NCI-H82 treated with DMSO at 0.1 percent for 48 hours (cell line): ENCODE results near the gene PLXNA4.

Experiments
- DNase-seq: peaks from one replicate; lab custom pipeline; 2025; ENCODE audit not compliant: unreplicated experiment; lab: John Stamatoyannopoulos, UW

PLXNA4 gene

DNA sequence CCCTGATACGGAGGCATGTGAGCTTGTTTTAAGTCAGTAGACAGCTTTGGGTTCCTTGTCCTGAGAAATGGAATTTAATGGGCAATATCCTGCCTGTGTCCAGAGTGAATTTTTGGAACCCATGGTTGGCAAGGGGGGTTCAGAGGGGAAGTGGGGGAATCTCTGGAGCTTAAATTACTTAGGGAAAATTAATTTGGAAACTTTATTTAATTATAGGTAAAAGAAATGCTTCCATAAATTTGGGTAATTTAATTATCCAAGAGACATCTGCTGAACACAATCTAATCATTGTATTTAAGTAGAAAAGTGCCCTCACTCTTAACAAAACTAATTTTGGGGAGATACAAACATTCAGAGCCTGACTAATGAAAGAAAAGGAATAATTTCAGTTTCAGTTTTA lies 99.7 kb downstream of the PLXNA4 start:
- DNase-seq: no peak

DNA sequence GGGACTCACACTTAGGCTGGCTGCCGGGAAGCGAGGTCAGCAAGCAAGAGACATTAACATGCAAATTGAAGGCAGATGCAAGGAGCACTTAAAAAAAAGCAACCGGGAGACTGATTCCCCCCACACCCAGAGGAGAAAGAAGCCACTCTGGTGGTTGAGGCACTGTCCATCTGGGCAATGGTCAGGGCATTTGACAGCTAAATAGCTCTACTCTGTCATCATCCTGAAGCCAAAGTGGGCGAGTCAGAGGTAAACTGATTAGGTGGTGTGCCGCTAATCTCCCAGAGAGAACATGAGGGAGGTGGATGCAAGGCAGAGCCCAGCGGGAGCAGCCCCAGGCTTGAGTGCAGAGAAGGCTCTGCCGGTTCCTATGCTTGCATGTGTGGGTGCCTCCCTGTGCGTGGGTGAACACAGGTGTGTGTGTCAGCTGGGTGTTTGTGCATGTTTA lies 100.6 kb downstream of the PLXNA4 start:
- peak; percentile 94 for DNase-seq

DNA sequence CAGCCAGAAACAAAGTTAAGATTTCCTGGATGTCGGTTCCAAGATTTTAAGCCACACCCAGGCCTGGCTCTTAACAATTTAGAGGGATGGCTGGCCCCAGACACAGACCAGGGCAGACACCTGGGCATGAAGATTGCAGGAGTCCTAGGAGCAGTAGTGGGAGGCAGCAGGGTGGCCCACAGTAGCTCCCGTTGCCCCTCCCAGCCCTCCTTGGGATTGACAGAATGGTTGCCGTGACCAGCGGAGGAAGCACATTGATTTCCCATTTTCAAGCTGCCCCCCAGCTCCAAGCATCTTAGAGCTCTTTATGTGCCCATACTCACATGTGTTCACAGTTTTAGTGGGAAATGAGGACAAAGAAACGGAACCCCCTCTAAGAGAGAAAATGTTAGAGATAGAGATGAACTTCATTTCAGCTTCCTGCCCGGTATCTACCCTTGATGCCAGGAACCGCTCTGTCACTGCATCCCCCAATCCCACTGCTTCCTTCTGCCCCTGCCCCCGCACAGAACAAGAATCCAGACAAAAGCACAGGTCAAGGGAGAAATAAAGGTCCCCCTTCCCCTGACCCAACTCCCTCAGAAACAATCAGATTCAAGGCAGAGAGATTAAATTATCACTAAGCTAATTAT lies 101.1 kb downstream of the PLXNA4 start:
- DNase-seq: no peak

DNA sequence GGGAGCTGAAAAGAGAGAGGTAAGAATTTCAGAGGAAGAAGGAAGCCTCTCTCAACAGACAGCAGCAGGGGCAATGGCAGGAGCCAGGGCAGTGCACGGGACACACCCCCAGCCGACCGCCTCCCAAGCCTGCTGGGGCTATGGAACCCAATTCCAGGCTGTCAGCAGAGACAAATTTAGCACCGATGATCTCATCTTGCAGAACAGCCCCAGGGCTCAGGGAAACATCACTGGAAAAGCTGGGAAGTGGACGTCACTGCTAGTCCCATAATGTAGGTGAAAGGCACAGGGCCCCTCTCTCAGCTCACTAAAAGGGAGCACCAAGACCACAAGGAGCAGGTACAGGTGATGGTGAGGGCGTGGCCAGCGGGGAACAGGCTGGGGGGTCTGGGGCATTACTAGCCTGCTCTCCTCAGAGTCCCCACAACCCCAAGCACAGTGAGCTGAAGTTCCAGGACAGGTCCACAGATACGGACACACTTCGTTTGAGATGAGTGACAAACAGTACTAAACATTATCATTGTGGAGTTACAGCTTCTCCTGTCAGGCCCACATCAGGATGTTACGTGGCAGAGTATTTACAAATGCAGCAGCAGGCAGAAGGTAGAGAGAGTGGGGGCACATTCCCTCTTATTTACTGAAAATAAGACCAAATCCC lies 103.7 kb downstream of the PLXNA4 start:
- no peak for DNase-seq

DNA sequence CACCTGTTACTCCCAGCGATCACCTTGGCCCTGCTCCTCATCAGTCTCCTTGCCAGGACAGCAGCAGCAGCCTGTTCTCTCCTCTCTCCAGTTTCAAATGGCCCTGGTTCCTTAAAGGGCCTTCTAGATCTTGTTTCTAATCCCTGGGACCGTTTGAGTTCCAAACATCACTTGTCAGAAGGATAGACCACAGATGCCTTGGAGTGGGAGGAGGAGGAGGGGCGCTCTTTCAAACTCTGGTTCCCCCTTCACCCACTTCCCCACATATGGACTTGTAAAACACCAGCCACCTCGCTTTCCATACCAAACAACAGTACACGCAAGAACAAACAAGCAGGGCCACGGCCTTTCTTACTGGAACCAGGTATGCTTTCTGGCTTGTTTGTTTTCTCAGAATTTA lies 104.8 kb downstream of the PLXNA4 start:
- no peak for DNase-seq

DNA sequence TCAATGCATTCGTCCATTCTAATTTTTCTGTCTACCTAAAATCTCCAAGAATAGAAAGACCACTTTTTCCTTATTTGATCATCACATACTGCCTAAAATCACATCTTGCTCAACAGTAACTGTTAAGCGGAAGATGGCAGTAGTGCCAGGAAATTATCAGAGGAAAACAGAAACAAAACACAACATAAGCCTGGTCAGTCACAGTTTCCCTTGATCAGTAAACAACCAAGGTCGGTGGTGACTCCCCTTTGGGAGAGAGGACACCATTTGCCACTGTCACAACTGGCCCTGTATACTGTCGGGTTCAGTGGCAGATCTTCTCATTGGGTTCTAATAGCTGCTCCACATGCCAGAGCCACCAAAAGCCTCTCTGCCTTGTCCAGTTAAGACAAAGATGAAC lies 106.6 kb downstream of the PLXNA4 start:
- DNase-seq: no peak

DNA sequence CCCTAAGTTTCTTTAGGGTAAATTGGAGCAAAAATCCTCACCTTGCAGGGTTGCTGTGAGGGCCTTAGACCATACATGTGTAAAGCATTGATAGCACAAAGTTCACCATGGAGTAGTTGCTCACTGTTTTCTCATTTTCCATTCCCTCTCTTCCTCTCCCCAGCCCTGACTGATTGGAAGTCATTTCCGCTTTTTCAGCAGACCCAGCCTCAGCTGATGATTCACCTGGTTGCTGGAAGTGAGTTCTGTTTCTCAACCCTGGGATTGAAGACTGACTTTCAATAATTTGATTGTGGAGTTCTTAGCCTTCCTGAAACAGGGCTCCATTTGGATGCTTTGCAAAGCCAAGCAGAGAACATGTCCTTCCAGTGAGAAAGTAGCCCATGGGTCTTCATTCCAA lies 107.0 kb downstream of the PLXNA4 start:
- DNase-seq: no peak

DNA sequence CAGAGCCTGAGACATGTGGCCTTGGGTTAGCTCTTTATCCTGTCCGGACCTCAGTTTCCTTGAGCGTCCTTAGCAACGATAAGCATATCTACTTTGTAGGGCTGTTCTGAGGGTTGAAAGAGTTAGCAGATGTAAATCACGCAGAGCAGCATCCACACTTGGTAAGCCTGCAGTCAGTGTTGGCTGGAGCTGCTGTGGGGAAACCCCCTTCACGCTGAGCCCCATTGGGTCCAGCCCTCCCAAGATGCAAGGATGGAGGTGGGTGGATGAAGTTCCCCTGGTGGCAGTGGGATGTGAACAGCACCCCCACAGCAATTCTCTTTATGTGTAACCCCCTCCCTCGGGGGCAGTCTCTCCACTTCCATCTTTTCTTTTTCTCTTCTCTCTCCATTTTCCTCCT lies 109.9 kb downstream of the PLXNA4 start:
- DNase-seq: no peak

DNA sequence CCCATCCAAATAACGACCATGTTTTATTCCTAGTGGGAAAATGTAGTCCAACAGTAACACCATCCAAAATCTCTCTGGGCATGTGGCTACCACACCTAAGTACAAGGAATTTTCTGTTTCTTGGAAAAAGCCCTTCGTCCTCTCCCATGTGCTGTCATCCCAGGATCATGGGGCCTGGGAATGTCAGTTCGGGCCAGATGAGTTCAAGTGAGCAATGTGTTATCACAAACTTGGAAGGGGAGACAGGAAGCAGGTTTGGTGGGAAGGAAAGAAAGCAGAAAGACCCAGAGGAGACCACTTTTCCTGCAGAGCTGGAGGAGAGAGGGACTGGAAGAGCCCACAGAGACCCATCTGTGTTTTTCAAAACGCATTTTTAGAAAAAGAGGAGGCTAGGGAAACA lies 110.8 kb downstream of the PLXNA4 start:
- DNase-seq: no peak

DNA sequence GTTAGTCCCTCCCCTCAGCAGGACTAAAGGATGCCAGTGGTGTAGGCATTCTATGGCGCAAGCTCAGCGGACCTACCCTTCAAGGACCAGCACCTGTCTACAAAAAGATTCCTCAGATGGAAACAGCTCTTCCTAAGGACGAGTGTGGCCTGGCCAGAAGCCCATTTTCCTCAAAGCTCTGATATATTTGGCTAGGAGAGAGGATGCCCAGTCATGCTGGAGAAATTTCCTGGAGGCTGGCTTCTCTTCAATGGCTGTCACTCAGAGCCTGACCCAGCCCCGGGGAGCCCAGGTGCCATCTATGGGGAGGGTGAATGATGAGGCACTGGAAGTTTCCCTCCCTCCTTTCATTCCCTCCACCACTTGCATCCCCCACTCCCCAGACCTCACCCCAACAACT lies 111.5 kb downstream of the PLXNA4 start:
- no peak for DNase-seq

DNA sequence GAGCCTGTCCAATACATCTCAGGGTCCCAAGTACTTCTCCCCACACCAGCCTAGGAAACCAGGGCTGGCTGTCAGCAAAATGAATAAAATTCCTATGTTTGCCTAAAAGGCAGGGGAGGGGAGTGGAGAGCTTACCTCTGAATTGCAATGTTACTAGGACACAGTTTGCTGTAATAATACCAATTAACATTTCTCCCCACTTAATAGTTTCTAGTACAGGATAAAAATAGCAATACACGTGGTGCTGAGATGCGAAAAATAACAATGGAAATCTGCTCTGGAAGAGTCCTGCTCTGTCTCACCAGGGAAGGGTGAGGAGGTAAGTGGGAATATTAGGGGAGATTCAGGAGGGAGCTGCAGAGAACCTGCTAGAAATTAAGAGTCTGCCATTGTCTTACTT lies 112.3 kb downstream of the PLXNA4 start:
- DNase-seq: no peak

DNA sequence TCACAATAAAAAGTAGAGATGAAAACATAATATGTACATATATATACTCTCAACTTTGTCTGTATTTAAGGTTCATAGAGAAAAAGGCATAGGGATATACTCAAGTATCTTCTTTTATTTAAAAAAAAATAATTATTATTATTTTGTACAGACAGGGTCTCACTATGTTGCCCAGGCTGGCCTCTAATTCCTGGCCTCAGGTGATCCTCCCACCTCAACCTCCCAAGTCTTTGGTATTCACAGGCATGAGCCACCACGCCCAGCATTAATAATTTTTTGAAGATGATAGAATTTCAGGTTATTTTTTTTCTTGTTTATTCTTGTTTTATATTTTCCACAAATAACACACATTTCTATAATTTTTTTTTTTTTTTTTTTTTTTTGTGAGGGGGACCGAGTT lies 113.8 kb downstream of the PLXNA4 start:
- DNase-seq: no peak

DNA sequence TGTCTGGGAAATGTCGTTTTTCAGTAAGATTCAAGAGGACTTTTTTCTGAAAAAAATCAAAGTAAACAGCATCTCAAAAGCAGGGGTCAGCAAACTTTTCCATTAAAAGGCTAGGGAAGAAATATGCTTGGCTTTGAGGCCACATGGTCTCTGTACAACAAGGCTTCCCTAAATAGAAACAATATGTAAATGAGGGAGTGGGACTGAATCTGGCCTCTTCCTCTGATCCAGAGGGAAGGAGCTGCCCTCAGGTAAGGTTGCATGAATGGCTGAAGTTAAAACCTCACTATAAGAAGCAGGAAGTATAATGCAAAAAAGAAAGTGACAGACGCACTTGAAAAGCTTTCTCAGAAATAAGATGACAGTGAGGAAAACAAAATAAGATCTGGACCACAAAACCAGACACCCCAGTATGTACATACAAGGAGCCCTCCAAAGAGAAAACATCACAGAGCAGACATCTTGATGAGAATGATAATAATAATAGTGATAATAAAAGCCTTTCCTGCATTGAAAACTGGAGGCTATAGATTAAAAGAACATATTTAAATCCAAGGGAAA lies 115.2 kb downstream of the PLXNA4 start:
- no peak for DNase-seq

DNA sequence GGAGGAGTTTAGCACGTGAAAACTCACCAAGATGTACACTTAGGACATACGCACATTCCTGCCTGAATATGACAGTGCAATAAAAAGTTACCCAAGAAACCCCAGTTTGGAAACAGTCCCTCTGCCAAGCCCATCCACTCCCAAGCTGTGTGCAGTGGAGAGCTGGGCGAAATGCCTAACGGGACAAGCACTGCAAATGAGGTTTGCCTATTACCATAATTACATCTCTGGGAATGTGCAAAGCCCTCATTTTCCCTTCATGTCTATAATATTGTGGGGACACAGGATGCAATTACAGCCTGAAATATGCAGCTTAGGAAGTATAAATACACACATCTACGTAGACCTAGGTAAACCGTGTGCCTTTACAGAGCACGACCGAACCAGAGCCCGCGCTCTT lies 117.5 kb downstream of the PLXNA4 start:
- no peak for DNase-seq

DNA sequence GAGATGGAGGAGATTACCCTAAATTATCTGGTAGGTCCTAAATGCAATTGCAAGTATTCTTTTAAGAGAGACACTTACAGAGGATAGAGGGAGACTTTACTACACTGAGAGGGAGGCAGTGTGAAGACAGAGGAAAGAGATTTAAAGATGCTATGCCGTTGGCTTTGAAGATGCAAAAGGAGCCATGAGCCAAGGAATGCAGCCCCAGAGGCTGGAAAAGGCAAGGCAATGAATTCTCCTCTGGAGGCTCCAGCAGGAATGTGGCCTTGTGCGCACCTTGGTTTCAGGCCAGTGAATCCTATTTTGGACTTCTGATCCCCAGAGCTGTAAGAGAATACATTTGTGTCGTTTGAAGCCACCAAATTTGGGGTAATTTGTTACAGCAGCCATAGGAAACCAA lies 118.6 kb downstream of the PLXNA4 start:
- DNase-seq: no peak

DNA sequence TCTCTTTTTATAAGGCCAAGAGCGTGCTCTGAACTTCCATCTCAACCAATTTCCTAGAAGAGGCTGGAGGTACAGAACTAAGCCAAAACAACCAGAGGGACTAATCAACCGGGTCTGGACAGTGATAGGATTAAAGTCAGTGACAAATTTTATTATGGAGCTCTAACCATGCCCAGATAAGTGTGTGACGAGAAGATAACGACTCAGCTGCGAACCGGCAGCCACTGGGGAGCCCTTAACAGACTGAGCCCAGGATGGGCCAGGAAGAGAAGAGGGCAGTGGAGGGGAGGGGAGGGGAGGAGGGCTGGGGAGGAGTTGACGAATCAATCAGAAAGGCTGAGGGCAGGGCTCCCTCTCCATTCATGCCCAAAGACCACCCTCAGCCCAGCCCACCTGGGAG lies 119.9 kb downstream of the PLXNA4 start:
- DNase-seq: no peak

DNA sequence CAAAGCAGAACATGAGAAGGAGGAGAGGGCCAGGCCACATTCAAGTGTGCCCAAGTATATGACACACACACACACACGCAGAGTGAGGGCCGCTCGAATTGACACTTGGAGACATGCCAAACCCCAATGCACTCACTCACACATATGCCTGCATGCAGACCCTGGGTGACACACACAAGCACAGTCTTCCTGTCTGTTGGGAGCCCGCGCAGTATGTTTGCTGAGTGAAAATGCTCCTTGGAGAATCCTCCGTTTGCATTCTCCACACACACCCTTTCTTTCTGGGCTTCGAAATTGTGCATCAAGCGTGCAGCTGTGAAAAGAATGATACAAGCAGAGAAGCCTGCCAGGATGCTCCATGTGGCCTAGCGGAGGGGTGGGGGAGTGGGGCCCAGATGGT lies 120.9 kb downstream of the PLXNA4 start:
- DNase-seq: no peak

DNA sequence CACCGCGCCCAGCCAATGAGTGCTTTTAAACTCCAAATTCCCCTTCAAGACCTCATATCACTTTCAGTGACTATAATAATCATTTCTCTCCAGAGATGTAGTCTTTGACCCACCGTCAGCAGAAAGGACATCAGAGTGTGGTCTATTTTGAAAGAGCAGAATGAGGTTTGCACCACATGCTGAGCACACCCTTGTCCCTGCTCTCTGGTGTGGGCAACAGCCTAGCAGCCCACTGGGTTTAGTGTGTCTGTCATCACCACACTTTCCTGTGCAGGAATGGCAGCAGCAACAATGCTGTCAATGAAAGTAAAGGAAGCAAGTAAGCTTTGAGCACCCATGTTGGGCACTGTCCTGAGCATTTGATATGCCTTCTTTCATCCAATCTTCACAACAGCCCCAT lies 122.4 kb downstream of the PLXNA4 start:
- no peak for DNase-seq

DNA sequence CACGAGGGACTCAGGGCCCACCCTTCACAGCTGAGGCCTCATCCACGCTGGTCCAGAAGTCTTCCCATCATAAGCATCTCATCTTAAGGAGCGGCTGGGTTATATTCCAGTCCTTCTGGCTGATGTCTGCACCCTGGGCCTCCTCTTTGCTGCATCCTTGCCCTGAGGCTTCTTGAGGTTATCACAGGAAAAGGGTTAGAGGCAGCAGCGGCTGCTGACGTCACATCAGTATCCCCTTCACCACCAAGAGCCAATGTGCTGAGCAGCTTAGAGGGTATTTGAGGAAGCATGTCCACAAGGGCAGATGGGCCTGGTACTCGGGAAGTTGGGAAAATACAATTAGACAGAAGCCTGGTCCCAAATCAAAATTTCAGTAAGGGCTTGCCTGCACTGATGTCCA lies 125.1 kb downstream of the PLXNA4 start:
- no peak for DNase-seq

DNA sequence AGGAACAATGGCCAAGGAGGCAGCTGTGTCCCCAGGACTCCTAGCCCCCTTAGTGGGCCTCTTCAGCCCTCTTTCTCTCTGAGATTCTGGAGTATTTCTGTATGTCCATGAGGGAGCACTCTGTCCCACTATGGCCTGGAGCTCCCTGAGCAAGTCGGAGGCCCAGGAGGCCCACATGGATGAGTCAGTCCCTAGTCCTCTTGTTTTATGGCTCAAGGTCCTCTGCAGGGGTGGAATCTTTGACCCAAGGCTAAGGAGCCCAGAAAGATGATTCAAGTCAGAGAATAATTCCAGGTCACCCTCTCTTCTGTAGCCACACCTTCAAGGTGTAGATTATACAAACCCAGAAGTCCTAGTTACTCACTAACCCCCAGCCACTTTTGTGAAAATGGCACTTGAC lies 125.6 kb downstream of the PLXNA4 start:
- no peak for DNase-seq

DNA sequence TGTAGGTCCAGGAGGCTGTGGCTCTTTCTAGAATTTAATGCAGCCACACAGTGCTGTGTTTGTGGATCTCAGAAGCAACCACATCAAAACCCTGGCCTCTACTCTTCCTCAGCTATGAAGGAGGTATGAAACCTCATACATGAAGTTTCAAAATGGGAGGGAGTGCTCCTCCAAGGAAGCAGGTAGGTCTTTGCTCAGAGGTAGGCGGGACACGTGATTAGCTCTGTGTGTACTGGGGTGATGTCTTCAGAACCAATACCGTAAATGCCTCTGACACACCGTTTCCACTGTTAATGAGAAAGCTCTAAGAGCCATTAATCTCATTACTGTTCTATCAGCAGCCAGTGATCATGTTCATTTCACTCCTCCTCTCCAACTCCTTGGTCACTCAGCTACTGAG lies 126.1 kb downstream of the PLXNA4 start:
- peak; percentile 17 for DNase-seq

DNA sequence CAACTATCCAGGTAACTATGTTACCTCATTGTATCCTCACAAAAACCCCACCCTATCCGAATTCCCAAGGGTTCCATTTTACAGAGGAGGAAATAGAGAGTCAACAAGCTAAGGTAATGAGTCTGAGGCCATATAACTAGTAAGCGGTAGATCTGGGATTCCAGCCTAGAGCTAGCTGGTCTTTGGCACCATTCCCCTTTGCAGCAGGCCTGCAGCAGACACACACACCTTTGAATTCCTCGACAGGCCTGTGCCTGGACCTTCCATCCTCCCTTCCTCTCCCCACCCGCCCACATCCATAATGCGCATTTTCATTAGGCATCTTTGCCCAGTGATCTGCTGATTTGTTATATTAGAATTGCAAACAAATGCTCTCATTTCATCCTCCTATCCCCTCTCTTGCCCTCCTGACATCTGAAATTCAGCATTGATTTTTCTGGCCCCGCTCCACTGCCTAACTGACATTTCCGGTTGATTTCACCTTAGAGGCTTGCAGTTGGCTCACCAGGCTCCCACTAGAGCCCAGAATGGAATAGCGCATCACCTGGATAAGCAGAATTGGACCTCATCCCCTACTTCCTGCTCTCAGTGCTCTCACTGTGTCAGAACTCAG lies 129.5 kb downstream of the PLXNA4 start:
- DNase-seq: no peak
